ENCODE measurements around the gene TPP1.

TPP1 gene

DNA sequence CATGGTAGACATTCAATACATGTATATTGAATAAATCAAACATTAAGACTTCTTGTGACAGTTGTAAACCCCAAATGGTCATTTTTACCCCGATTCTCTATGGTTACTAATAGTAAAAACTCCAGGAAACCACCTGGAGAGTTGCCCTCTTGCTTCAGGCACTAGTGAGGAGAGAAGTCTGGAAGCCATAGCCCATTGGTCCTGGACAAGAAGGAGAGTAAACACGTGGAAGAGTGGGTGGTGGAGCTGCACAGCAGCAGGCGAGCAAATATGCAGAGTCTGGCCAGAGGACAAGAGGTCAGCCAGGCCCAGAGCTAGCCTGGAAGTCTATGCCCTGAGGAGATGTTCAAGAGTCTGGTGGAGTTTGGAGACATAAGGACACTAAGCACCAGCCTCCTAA lies 18.6 kb upstream of the TPP1 start:
- H3K4me3 ChIP-seq (ENCODE audit: low read depth, low read length) = no peak overlapping the region
- no peaks in the 10 kb centered on the region for H3K9me3 ChIP-seq (ENCODE audit: control insufficient read depth, low read length)
- H3K4me2 ChIP-seq (ENCODE audit: low read length) = no peak overlapping the region
- H3K27me3 ChIP-seq (ENCODE audit: control insufficient read depth, insufficient read depth, low read length) = no peaks in the 10 kb centered on the region
- H3K9ac ChIP-seq = no peak overlapping the region
- H3K79me2 ChIP-seq = no peaks in the 10 kb centered on the region
- no peak overlapping the region for H3K27ac ChIP-seq
- TF ChIP-seq, protein P1, sequence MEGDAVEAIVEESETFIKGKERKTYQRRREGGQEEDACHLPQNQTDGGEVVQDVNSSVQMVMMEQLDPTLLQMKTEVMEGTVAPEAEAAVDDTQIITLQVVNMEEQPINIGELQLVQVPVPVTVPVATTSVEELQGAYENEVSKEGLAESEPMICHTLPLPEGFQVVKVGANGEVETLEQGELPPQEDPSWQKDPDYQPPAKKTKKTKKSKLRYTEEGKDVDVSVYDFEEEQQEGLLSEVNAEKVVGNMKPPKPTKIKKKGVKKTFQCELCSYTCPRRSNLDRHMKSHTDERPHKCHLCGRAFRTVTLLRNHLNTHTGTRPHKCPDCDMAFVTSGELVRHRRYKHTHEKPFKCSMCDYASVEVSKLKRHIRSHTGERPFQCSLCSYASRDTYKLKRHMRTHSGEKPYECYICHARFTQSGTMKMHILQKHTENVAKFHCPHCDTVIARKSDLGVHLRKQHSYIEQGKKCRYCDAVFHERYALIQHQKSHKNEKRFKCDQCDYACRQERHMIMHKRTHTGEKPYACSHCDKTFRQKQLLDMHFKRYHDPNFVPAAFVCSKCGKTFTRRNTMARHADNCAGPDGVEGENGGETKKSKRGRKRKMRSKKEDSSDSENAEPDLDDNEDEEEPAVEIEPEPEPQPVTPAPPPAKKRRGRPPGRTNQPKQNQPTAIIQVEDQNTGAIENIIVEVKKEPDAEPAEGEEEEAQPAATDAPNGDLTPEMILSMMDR (IDR thresholded peaks at IDR 0.05) = no peak
- no peaks in the 10 kb centered on the region for H3K4me1 ChIP-seq
- no peak overlapping the region for H2AFZ ChIP-seq
- H3K36me3 ChIP-seq (ENCODE audit: control insufficient read depth, insufficient read depth, low read length) = no peaks in the 10 kb centered on the region

DNA sequence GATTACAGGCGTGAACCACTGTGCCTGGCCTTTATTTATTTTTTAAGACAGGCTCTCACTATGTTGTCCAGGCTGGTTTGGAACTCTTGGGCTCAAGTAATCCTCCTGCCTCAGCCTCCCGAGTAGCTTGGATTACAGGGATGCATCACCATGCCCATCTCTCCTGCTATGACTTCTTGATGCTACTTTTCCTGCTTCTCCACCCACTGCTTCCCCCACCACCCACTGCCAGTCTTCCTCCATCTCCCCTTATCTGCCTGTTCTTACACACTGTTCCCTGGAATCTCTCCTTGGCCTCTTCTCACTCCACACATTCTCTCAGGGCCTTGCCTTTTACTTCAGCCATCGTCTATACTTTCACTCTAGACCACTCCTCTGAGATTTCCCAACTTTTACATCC lies 17.3 kb upstream of the TPP1 start:
- Histone ChIP-seq H3K27me3 (ENCODE audit: control insufficient read depth, insufficient read depth, low read length) (no peaks in the 10 kb centered on the region), H3K4me1 (no peaks in the 10 kb centered on the region), H3K4me2 (ENCODE audit: low read length) (no peak overlapping the region), H2AFZ (no peak overlapping the region), H3K79me2 (no peaks in the 10 kb centered on the region), H3K9me3 (ENCODE audit: control insufficient read depth, low read length) (no peaks in the 10 kb centered on the region), H3K36me3 (ENCODE audit: control insufficient read depth, insufficient read depth, low read length) (no peaks in the 10 kb centered on the region), H3K9ac (no peak overlapping the region), H3K27ac (no peak overlapping the region), H3K4me3 (ENCODE audit: low read depth, low read length) (no peak overlapping the region)
- TF ChIP-seq, protein P1 (IDR thresholded peaks at IDR 0.05) = no peak

DNA sequence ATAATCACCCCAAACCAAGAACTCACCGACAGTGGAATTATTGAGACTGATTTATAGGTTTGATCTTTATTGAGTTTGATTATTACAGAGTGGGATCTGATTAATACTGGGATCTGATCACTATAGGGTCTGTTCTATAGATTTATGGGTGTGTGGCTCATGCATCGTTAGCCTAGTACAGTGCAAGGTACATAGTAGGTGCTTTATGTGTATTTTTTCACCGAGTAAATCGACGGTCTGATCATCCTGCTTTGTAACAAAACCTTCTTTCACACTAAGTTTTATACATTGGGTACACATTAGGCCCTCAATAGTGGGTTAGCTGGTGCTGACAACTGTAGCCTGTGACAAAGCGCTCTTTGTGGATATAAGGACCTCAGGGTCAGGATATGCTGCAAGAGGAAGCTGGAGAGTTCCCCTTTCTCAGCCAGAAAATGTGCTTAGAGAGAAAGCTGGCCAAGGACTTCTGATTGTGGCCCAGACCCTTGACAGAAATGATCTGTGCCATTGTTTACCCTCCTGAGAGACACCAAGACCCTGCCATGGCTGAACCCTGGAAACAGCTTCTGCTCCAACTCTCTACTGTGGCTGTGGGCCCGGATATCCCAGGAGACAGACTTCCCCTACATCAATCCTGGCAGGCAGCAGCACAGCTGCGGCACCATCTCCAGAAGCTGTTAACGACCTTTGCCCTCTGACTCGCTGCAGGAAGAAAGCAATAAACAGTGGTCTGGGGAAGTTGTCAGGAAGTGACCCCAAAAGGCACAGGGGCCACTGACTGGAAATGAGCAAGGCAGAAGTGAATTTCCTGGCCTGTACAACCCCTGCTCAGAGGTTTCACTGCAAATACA lies 16.1 kb upstream of the TPP1 start:
- H2AFZ ChIP-seq = no peak overlapping the region
- H3K4me3 ChIP-seq (ENCODE audit: low read depth, low read length) = no peak overlapping the region
- H3K9ac ChIP-seq = no peak overlapping the region
- H3K4me1 ChIP-seq = no peaks in the 10 kb centered on the region
- H3K4me2 ChIP-seq (ENCODE audit: low read length) = no peak overlapping the region
- H3K79me2 ChIP-seq = no peaks in the 10 kb centered on the region
- H3K27ac ChIP-seq = peak overlapping the region; percentile 47
- H3K36me3 ChIP-seq (ENCODE audit: control insufficient read depth, insufficient read depth, low read length) = no peaks in the 10 kb centered on the region
- H3K9me3 ChIP-seq (ENCODE audit: control insufficient read depth, low read length) = no peaks in the 10 kb centered on the region
- TF ChIP-seq, protein P1 (IDR thresholded peaks at IDR 0.05) = no peak
- no peaks in the 10 kb centered on the region for H3K27me3 ChIP-seq (ENCODE audit: control insufficient read depth, insufficient read depth, low read length)

DNA sequence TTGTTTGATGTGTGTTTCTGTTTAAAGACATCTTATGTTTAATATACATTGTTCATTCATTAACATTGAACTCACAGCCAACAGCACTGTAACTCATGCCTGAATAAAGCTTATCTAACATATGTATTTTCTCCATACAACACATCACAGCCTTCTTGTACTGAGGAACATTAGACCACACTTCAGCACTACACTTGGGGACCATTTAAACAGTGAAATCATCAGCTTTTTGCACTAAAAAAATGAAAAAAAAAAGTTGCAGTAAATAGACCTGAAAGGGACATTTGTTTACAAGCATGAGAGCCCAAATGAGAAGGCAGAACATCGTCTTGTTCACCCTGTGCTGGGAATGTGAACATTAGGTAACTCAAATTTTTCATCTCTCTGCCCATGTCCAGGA lies 15.3 kb upstream of the TPP1 start:
- H2AFZ ChIP-seq = no peak overlapping the region
- H3K9me3 ChIP-seq (ENCODE audit: control insufficient read depth, low read length) = no peaks in the 10 kb centered on the region
- H3K9ac ChIP-seq = no peak overlapping the region
- no peaks in the 10 kb centered on the region for H3K27me3 ChIP-seq (ENCODE audit: control insufficient read depth, insufficient read depth, low read length)
- no peak overlapping the region for H3K4me2 ChIP-seq (ENCODE audit: low read length)
- no peaks in the 10 kb centered on the region for H3K79me2 ChIP-seq
- H3K4me1 ChIP-seq = no peaks in the 10 kb centered on the region
- no peak overlapping the region for H3K27ac ChIP-seq
- TF ChIP-seq, protein P1 (IDR thresholded peaks at IDR 0.05) = no peak
- H3K4me3 ChIP-seq (ENCODE audit: low read depth, low read length) = no peak overlapping the region
- no peaks in the 10 kb centered on the region for H3K36me3 ChIP-seq (ENCODE audit: control insufficient read depth, insufficient read depth, low read length)
